HG03342 (cell line): Measurements from ENCODE around the gene TAS1R1.

Experiments used
- ATAC-seq: cut with Tn5 transposase; IDR thresholded peaks from one replicate; pipeline ENCODE4 v1.9.1; 2021; ENCODE audit warnings: mild to moderate bottlenecking, moderate library complexity; ENCODE audit not compliant: unreplicated experiment

TAS1R1 gene

GRCh38 chr1:6627841-6628545 lies 72.9 kb downstream of the TAS1R1 start:
- no peak for ATAC-seq

GRCh38 chr1:6628971-6629479 lies 73.9 kb downstream of the TAS1R1 start:
- ATAC-seq: no peak
